WERI-Rb-1 (cell line): ENCODE measurements around the gene CACNG1.

Experiments
- DNase-seq: peaks from one replicate; pipeline ENCODE4 v3.0.0-alpha.2; 2020
- H3K27ac ChIP-seq: fragments of 250-450 bp; sonication (Bioruptor Pico); 2 replicates; pipeline ENCODE4 v1.5.1; 2020; ENCODE audit warnings: mild to moderate bottlenecking, moderate library complexity
- H3K27me3 ChIP-seq: fragments of 250-450 bp; sonication (Bioruptor Pico); 2 replicates; pipeline ENCODE4 v1.5.1; 2021; ENCODE audit warnings: mild to moderate bottlenecking, low read depth, moderate library complexity; ENCODE audit not compliant: insufficient read depth, severe bottlenecking
- H3K36me3 ChIP-seq: fragments of 250-450 bp; sonication (Bioruptor Pico); 2 replicates; pipeline ENCODE4 v1.5.1; 2020; ENCODE audit warnings: mild to moderate bottlenecking, moderate library complexity
- H3K4me3 ChIP-seq: 2 replicates; pipeline ENCODE4 v1.5.1; 2011; ENCODE audit warnings: low read depth, mild to moderate bottlenecking, control low read depth, low read length
- H3K9me3 ChIP-seq: fragments of 250-450 bp; sonication (Bioruptor Pico); 2 replicates; pipeline ENCODE4 v1.5.1; 2021; ENCODE audit warnings: mild to moderate bottlenecking, moderate library complexity; ENCODE audit not compliant: severe bottlenecking
- CTCF ChIP-seq: IDR thresholded peaks from 2 replicates; pipeline ENCODE4 v1.5.1; 2011; ENCODE audit warnings: low read depth, mild to moderate bottlenecking, control low read depth, inconsistent platforms, low read length

Gene CACNG1

GRCh38 chr17:67052720-67053437, 8.5 kb downstream of the CACNG1 start:
- H3K27me3 ChIP-seq = no peaks in the 10 kb centered on the region
- DNase-seq = peak; percentile 1

GRCh38 chr17:67053438-67054000, 9.2 kb downstream of the CACNG1 start:
- no peak overlapping the region for H3K4me3 ChIP-seq
- TF ChIP-seq CTCF = no peak
- H3K9me3 ChIP-seq = peaks cover 10% of the 10 kb centered on the region
- no peaks in the 10 kb centered on the region for H3K36me3 ChIP-seq
- H3K27ac ChIP-seq = no peak overlapping the region
- H3K27me3 ChIP-seq = no peaks in the 10 kb centered on the region
- DNase-seq = peak; percentile 4

More at GRCh38 chr17:67052720-67053437, 8.5 kb downstream of the CACNG1 start:
- no peak for TF ChIP-seq CTCF
- Histone ChIP-seq H3K9me3 (peaks cover 13% of the 10 kb centered on the region), H3K36me3 (no peaks in the 10 kb centered on the region), H3K4me3 (no peak overlapping the region), H3K27ac (no peak overlapping the region)

GRCh38 chr17:67054011-67054591, 9.7 kb downstream of the CACNG1 start:
- no peaks in the 10 kb centered on the region for H3K27me3 ChIP-seq
- TF ChIP-seq CTCF = no peak
- no peak overlapping the region for H3K27ac ChIP-seq
- no peak overlapping the region for H3K4me3 ChIP-seq
- H3K36me3 ChIP-seq = no peaks in the 10 kb centered on the region
- H3K9me3 ChIP-seq = peaks cover 6% of the 10 kb centered on the region
- DNase-seq = peak; percentile 5

- H3K27ac ChIP-seq = no peak overlapping the region
- TF ChIP-seq CTCF = no peak
- H3K9me3 ChIP-seq = peaks cover 4% of the 10 kb centered on the region
- no peaks in the 10 kb centered on the region for H3K27me3 ChIP-seq
- H3K36me3 ChIP-seq = no peaks in the 10 kb centered on the region
- DNase-seq = no peak
- H3K4me3 ChIP-seq = no peak overlapping the region
These were observed 10.3 kb downstream of the CACNG1 start for GRCh38 chr17:67054608-67055007.

- Histone ChIP-seq H3K9me3 (peaks cover under 1% of the 10 kb centered on the region), H3K36me3 (no peaks in the 10 kb centered on the region), H3K4me3 (no peak overlapping the region), H3K27ac (no peak overlapping the region), H3K27me3 (no peaks in the 10 kb centered on the region)
- peak; percentile 16 for DNase-seq
- no peak for TF ChIP-seq CTCF
These were observed 10.7 kb downstream of the CACNG1 start for GRCh38 chr17:67055041-67055443.
